NB4 (cell line): ENCODE data around the gene RNASE13.

Experiments
- CTCF ChIP-seq: IDR thresholded peaks from one replicate; pipeline ENCODE4 v1.5.1; 2012; ENCODE audit warnings: low read depth, low read length
- POLR2A ChIP-seq: IDR thresholded peaks from 2 replicates; pipeline ENCODE4 v1.6.1; 2011; ENCODE audit warnings: mild to moderate bottlenecking; ENCODE audit not compliant: insufficient read length; ENCODE audit errors: extremely low read depth

GRCh38 chr14:21056520-21057163, 22.0 kb upstream of the RNASE13 start:
- TF ChIP-seq CTCF (no peak), POLR2A (no peak)
